Karpas-422 (cell line): ENCODE results near the gene TTYH3. TPM values are rescaled to one million over a fixed set of nuclear protein-coding genes. Genes with fewer than 3 reads are reported as not detected.

ENCODE experiments used
- DNase-seq: peaks from one replicate; pipeline ENCODE4 v3.0.0-alpha.2; 2015
- H2AFZ ChIP-seq: fragments of 200-600 bp; sonication (generic); 2 replicates; pipeline ENCODE4 v1.6.1; 2014; ENCODE audit warnings: antibody characterized with exemption, low read length, mixed read lengths
- H3K27ac ChIP-seq: fragments of 200-600 bp; sonication (generic); 2 replicates; pipeline ENCODE4 v1.5.1; 2014; ENCODE audit warnings: mild to moderate bottlenecking, low read length, moderate library complexity
- H3K27me3 ChIP-seq: fragments of 200-600 bp; sonication (generic); 2 replicates; pipeline ENCODE4 v1.6.1; 2014; ENCODE audit warnings: low read length, mixed read lengths
- H3K36me3 ChIP-seq: fragments of 200-600 bp; sonication (generic); 2 replicates; pipeline ENCODE4 v1.6.1; 2014; ENCODE audit warnings: low read length, mixed read lengths; ENCODE audit not compliant: insufficient read depth
- H3K4me1 ChIP-seq: fragments of 200-600 bp; sonication (generic); 2 replicates; pipeline ENCODE4 v1.6.1; 2014; ENCODE audit warnings: mild to moderate bottlenecking, low read length, mixed read lengths
- H3K4me2 ChIP-seq: fragments of 200-600 bp; sonication (generic); 2 replicates; pipeline ENCODE4 v1.6.1; 2014; ENCODE audit warnings: low read length, low read depth, mild to moderate bottlenecking; ENCODE audit not compliant: poor library complexity, severe bottlenecking
- H3K4me3 ChIP-seq: fragments of 200-600 bp; sonication (generic); 2 replicates; pipeline ENCODE4 v1.5.1; 2014; ENCODE audit warnings: mild to moderate bottlenecking, antibody characterized with exemption, low read length, mixed read lengths
- H3K79me2 ChIP-seq: fragments of 200-600 bp; sonication (generic); 2 replicates; pipeline ENCODE4 v1.6.1; 2014; ENCODE audit warnings: mild to moderate bottlenecking, low read length, mixed read lengths
- H3K9ac ChIP-seq: fragments of 200-600 bp; sonication (generic); 2 replicates; pipeline ENCODE4 v1.6.0; 2014; ENCODE audit warnings: low read length
- H3K9me2 ChIP-seq: fragments of 200-600 bp; sonication (generic), shearing (Covaris generic); replicated peaks from 2 replicates; pipeline ENCODE4 v1.6.0; 2014; ENCODE audit warnings: mild to moderate bottlenecking, low read length, moderate library complexity; ENCODE audit not compliant: insufficient read depth
- H3K9me3 ChIP-seq: fragments of 300-700, 200-600 bp; sonication (generic); 2 replicates; pipeline ENCODE4 v1.6.1; 2014; ENCODE audit warnings: low read length, mixed read lengths
- H4K20me1 ChIP-seq: fragments of 200-600 bp; sonication (generic); 2 replicates; pipeline ENCODE4 v1.6.1; 2014; ENCODE audit warnings: mild to moderate bottlenecking, antibody characterized with exemption, low read length, low read depth; ENCODE audit not compliant: insufficient read depth
- total RNA-seq: library from RNA; depleted of rRNA; stranded (reverse); fragments of >200 nt; shearing (Covaris generic); gene quantifications from 2 replicates; pipeline ENCODE4 v1.2.3, GENCODE V29; 2014; ENCODE audit warnings: low replicate concordance

Gene TTYH3
- total RNA-seq, 1 experiment from 2014 or later, result 0.37 TPM

GRCh38 chr7:2611922-2612321 lies 19.9 kb upstream of the TTYH3 start:
- H4K20me1 ChIP-seq, result no peaks in the 10 kb centered on the region

GRCh38 chr7:2612445-2613097 lies 19.2 kb upstream of the TTYH3 start:
- no peaks in the 10 kb centered on the region for H3K79me2 ChIP-seq
- H3K4me3 ChIP-seq, result no peak overlapping the region
- H3K9me2 ChIP-seq, result no peaks in the 10 kb centered on the region
- H3K9ac ChIP-seq, result no peak overlapping the region
- DNase-seq, result no peak
- H3K4me1 ChIP-seq, result no peaks in the 10 kb centered on the region
- no peak overlapping the region for H3K27ac ChIP-seq
- no peaks in the 10 kb centered on the region for H4K20me1 ChIP-seq
- H3K9me3 ChIP-seq, result no peaks in the 10 kb centered on the region
- no peaks in the 10 kb centered on the region for H3K27me3 ChIP-seq
- no peak overlapping the region for H3K4me2 ChIP-seq
- no peak overlapping the region for H2AFZ ChIP-seq
- H3K36me3 ChIP-seq, result no peaks in the 10 kb centered on the region

More at GRCh38 chr7:2611922-2612321, 19.9 kb upstream of the TTYH3 start:
- Histone ChIP-seq H3K4me3 (no peak overlapping the region), H2AFZ (no peak overlapping the region), H3K9me3 (no peaks in the 10 kb centered on the region), H3K9ac (no peak overlapping the region), H3K79me2 (no peaks in the 10 kb centered on the region), H3K4me2 (no peak overlapping the region), H3K4me1 (no peaks in the 10 kb centered on the region), H3K27ac (no peak overlapping the region), H3K9me2 (no peaks in the 10 kb centered on the region), H3K36me3 (no peaks in the 10 kb centered on the region), H3K27me3 (no peaks in the 10 kb centered on the region)
- DNase-seq, result no peak

GRCh38 chr7:2613098-2613930 lies 18.5 kb upstream of the TTYH3 start:
- H4K20me1 ChIP-seq, result no peaks in the 10 kb centered on the region
- no peak overlapping the region for H3K9ac ChIP-seq
- no peaks in the 10 kb centered on the region for H3K9me3 ChIP-seq
- no peak overlapping the region for H3K27ac ChIP-seq
- DNase-seq, result no peak
- H3K79me2 ChIP-seq, result no peaks in the 10 kb centered on the region
- H3K9me2 ChIP-seq, result no peaks in the 10 kb centered on the region
- no peak overlapping the region for H3K4me2 ChIP-seq
- no peak overlapping the region for H2AFZ ChIP-seq
- H3K27me3 ChIP-seq, result no peaks in the 10 kb centered on the region
- H3K4me3 ChIP-seq, result no peak overlapping the region
- no peaks in the 10 kb centered on the region for H3K36me3 ChIP-seq
- no peaks in the 10 kb centered on the region for H3K4me1 ChIP-seq

- Histone ChIP-seq H3K9ac (no peak overlapping the region), H3K79me2 (no peaks in the 10 kb centered on the region), H4K20me1 (no peaks in the 10 kb centered on the region), H3K4me3 (no peak overlapping the region), H3K9me2 (no peaks in the 10 kb centered on the region), H3K4me1 (no peaks in the 10 kb centered on the region), H2AFZ (no peak overlapping the region), H3K27ac (no peak overlapping the region), H3K27me3 (no peaks in the 10 kb centered on the region), H3K9me3 (no peaks in the 10 kb centered on the region), H3K36me3 (no peaks in the 10 kb centered on the region), H3K4me2 (no peak overlapping the region)
- DNase-seq, result no peak
Observed at GRCh38 chr7:2613931-2614600, 17.7 kb upstream of the TTYH3 start.

- Histone ChIP-seq H3K4me1 (no peaks in the 10 kb centered on the region), H3K36me3 (no peaks in the 10 kb centered on the region)
- no peak for DNase-seq
Observed at GRCh38 chr7:2614631-2615330, 17.0 kb upstream of the TTYH3 start.

GRCh38 chr7:2616387-2617324 lies 15.1 kb upstream of the TTYH3 start:
- Histone ChIP-seq H3K9me2 (no peaks in the 10 kb centered on the region), H3K4me1 (no peaks in the 10 kb centered on the region), H4K20me1 (no peaks in the 10 kb centered on the region), H3K9me3 (no peaks in the 10 kb centered on the region), H3K27me3 (no peaks in the 10 kb centered on the region), H3K36me3 (no peaks in the 10 kb centered on the region), H2AFZ (no peak overlapping the region), H3K27ac (no peak overlapping the region), H3K4me2 (no peak overlapping the region), H3K79me2 (no peaks in the 10 kb centered on the region), H3K4me3 (no peak overlapping the region), H3K9ac (no peak overlapping the region)
- DNase-seq, result no peak

More at GRCh38 chr7:2614631-2615330, 17.0 kb upstream of the TTYH3 start:
- Histone ChIP-seq H3K27me3 (no peaks in the 10 kb centered on the region), H4K20me1 (no peaks in the 10 kb centered on the region), H3K9me3 (no peaks in the 10 kb centered on the region), H3K9me2 (no peaks in the 10 kb centered on the region), H3K9ac (no peak overlapping the region), H3K27ac (no peak overlapping the region), H3K4me2 (no peak overlapping the region), H3K79me2 (no peaks in the 10 kb centered on the region), H2AFZ (no peak overlapping the region), H3K4me3 (no peak overlapping the region)

GRCh38 chr7:2617325-2617905 lies 14.4 kb upstream of the TTYH3 start:
- H2AFZ ChIP-seq, result no peak overlapping the region
- no peak overlapping the region for H3K9ac ChIP-seq
- no peaks in the 10 kb centered on the region for H3K9me2 ChIP-seq
- H3K4me3 ChIP-seq, result no peak overlapping the region
- no peaks in the 10 kb centered on the region for H3K27me3 ChIP-seq
- no peaks in the 10 kb centered on the region for H3K9me3 ChIP-seq
- H3K4me1 ChIP-seq, result no peaks in the 10 kb centered on the region
- no peak overlapping the region for H3K27ac ChIP-seq
- H3K36me3 ChIP-seq, result no peaks in the 10 kb centered on the region
- no peak for DNase-seq
- H3K79me2 ChIP-seq, result no peaks in the 10 kb centered on the region
- H4K20me1 ChIP-seq, result no peaks in the 10 kb centered on the region
- no peak overlapping the region for H3K4me2 ChIP-seq
